ENCODE results near the gene LSAMP. TPM values are rescaled to one million over a fixed set of nuclear protein-coding genes. Genes with fewer than 3 reads are reported as not detected.

LSAMP gene
- total and polyA plus RNA-seq, 2 experiments from 2014 or later, result 2.0 to 2.9 TPM

GRCh38 chr3:115974940-115975339, 470.3 kb downstream of the LSAMP start:
- Histone ChIP-seq H2AFZ (no peak overlapping the region), H3K4me3 (no peak overlapping the region), H3K4me2 (no peak overlapping the region), H3F3A (replicated peaks; ENCODE audit: low read depth) (no peaks in the 10 kb centered on the region), H3K27me3 (ENCODE audit: insufficient read depth) (no peaks in the 10 kb centered on the region), H3K36me3 (ENCODE audit: insufficient read depth) (no peaks in the 10 kb centered on the region), H3K79me2 (replicated peaks; ENCODE audit: insufficient read depth) (no peaks in the 10 kb centered on the region), H3K4me1 (ENCODE audit: insufficient read depth) (peaks cover 10% of the 10 kb centered on the region; the same call in 1 of the 2 replicates), H4K20me1 (replicated peaks; ENCODE audit: insufficient read depth) (no peaks in the 10 kb centered on the region), H3K9me2 (ENCODE audit: insufficient read depth) (no peaks in the 10 kb centered on the region), H3K27ac (ENCODE audit: low read depth) (no peak overlapping the region)
- no peak overlapping the region for H3K4me3 Mint-ChIP-seq
- H3K36me3 Mint-ChIP-seq (ENCODE audit: low read depth), result no peaks in the 10 kb centered on the region
- DNase-seq (ENCODE audit: low spot score) (no peak), ATAC-seq (no peak)
- H3K27me3 Mint-ChIP-seq (ENCODE audit: insufficient read depth, low read depth, poor library complexity), result no peaks in the 10 kb centered on the region
- no peak for TF ChIP-seq POLR2AphosphoS5 (IDR thresholded peaks at IDR 0.05; ENCODE audit: low read depth)
- TF ChIP-seq ZNF114 (CRISPR knock-in tag; IDR thresholded peaks at IDR 0.05), result no peak
- TF ChIP-seq, protein P1, sequence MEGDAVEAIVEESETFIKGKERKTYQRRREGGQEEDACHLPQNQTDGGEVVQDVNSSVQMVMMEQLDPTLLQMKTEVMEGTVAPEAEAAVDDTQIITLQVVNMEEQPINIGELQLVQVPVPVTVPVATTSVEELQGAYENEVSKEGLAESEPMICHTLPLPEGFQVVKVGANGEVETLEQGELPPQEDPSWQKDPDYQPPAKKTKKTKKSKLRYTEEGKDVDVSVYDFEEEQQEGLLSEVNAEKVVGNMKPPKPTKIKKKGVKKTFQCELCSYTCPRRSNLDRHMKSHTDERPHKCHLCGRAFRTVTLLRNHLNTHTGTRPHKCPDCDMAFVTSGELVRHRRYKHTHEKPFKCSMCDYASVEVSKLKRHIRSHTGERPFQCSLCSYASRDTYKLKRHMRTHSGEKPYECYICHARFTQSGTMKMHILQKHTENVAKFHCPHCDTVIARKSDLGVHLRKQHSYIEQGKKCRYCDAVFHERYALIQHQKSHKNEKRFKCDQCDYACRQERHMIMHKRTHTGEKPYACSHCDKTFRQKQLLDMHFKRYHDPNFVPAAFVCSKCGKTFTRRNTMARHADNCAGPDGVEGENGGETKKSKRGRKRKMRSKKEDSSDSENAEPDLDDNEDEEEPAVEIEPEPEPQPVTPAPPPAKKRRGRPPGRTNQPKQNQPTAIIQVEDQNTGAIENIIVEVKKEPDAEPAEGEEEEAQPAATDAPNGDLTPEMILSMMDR (conservative IDR thresholded peaks at IDR 0.05; ENCODE audit: low read depth in 2 of 2), result no peak
- TF ChIP-seq EZH2phosphoT487 (IDR thresholded peaks at IDR 0.05; ENCODE audit: unreplicated experiment), result no peak
- TF ChIP-seq EZH2 (IDR thresholded peaks at IDR 0.05; ENCODE audit: low read depth, unreplicated experiment), result no peak
- no peak for TF ChIP-seq ZNF331 (CRISPR knock-in tag; IDR thresholded peaks at IDR 0.05; ENCODE audit: low read depth)
- TF ChIP-seq ETS1 (IDR thresholded peaks at IDR 0.05), result no peak
- no peak for TF ChIP-seq REST (IDR thresholded peaks at IDR 0.05; ENCODE audit: unreplicated experiment)
- no peak for TF ChIP-seq JUNB (IDR thresholded peaks at IDR 0.05; ENCODE audit: unreplicated experiment)
- TF ChIP-seq CREB1 (CRISPR knock-in tag; IDR thresholded peaks at IDR 0.05; ENCODE audit: low read depth), result no peak
- TF ChIP-seq STAT1 (IDR thresholded peaks at IDR 0.05; ENCODE audit: unreplicated experiment), result no peak
- TF ChIP-seq NANOG (IDR thresholded peaks at IDR 0.05; ENCODE audit: borderline replicate concordance), result no peak
- TF ChIP-seq ZNF462 (CRISPR knock-in tag; IDR thresholded peaks at IDR 0.05), result no peak
- H3K4me1 Mint-ChIP-seq, result peaks cover 13% of the 10 kb centered on the region
- no peak overlapping the region for H3K27ac Mint-ChIP-seq
- no peaks in the 10 kb centered on the region for H3K9me3 Mint-ChIP-seq
